NB4 (cell line): ENCODE results near the gene TMPRSS7.

Experiments
- DNase-seq: peaks from one replicate; pipeline ENCODE4 v3.0.0; 2010; ENCODE audit warnings: low read depth
- H3K4me3 ChIP-seq: one replicate; pipeline ENCODE4 v1.5.1; 2011; ENCODE audit warnings: mild to moderate bottlenecking, low read depth, low read length, moderate library complexity
- CTCF ChIP-seq: IDR thresholded peaks from one replicate; pipeline ENCODE4 v1.5.1; 2012; ENCODE audit warnings: low read depth, low read length
- MAX ChIP-seq: IDR thresholded peaks from 2 replicates; pipeline ENCODE4 v1.6.1; 2011; ENCODE audit warnings: low read depth, low read length
- MYC ChIP-seq: IDR thresholded peaks from 2 replicates; pipeline ENCODE4 v1.6.1; 2011; ENCODE audit warnings: low read depth, low read length
- POLR2A ChIP-seq: IDR thresholded peaks from 2 replicates; pipeline ENCODE4 v1.6.1; 2011; ENCODE audit warnings: mild to moderate bottlenecking; ENCODE audit not compliant: insufficient read length; ENCODE audit errors: extremely low read depth

Gene TMPRSS7

DNA sequence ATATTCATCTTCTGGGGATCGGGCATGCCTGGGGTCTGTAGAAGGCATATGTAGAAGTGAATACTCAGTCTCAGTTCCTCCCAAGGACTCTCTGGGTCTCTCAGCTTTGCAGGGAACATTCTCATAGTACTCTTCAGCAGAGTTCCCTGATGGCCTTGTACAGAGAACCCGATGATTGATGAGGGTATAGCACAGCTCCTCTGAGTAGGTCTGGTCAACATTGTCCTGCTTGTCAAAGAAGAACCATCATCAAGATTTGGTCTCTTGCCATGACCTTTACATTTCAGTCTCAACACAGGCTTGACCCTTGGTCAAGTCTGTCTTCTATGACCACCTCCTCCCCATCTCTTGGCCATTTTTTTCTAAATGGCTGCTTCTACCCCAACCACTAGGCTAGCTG lies 89.0 kb downstream of the TMPRSS7 start:
- H3K4me3 ChIP-seq: no peak overlapping the region
- TF ChIP-seq MYC: no peak
- no peak for TF ChIP-seq CTCF
- no peak for TF ChIP-seq MAX
- TF ChIP-seq POLR2A: no peak
- no peak for DNase-seq

GRCh38 chr3:112124907-112125607 lies 90.5 kb downstream of the TMPRSS7 start:
- DNase-seq: no peak
- H3K4me3 ChIP-seq: no peak overlapping the region
- no peak for TF ChIP-seq MYC
- TF ChIP-seq CTCF: no peak
- TF ChIP-seq POLR2A: no peak
- no peak for TF ChIP-seq MAX

GRCh38 chr3:112126511-112126911 lies 92.0 kb downstream of the TMPRSS7 start:
- DNase-seq: no peak
- no peak overlapping the region for H3K4me3 ChIP-seq

DNA sequence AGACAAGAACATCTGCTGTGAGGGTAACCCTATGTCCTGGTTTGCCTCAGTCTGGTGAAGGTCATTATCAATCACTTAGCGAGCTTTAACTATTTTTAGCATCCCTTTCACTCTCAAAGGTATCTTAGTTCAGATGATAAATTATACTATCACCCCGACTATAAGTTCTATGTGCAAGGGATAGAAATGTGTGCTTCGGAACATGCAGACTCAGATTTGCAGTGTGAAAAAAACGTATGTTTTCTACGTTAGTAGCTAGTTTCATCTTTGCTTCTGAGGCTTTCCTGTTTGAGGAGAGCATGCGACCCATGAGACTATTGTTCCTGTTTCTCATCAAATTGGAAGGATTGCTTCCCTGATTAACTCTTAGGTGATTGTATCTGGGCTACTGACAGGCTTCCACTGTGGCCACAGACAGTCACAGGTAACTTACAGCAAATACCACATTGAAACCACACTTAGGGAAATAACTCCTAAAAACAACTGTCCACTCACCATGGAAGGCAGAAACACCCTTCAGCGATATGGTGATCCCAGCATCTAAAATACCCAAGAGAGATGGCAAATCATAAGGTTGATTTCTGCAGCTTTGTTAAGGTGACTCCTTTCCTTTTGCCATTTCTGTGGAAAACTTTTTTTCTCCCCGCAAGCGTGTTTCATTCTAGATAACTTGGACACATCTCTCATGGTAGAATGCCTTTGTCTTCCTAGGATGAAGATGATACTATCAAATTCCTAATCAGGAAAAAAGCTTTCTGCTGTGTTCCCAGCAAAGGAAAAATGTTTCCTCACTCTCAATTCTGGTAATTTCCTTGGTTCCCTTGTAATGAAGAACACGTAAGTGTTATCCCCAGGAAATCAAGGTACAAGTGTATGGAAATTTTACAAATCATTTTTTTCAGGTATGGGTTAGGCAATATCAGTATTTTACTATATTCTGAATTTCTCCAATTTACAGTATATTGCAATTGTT lies 93.3 kb downstream of the TMPRSS7 start:
- no peak for DNase-seq
- no peak overlapping the region for H3K4me3 ChIP-seq
- no peak for TF ChIP-seq MAX
- TF ChIP-seq POLR2A: no peak
- no peak for TF ChIP-seq MYC
- TF ChIP-seq CTCF: no peak

More at GRCh38 chr3:112126511-112126911, 92.0 kb downstream of the TMPRSS7 start:
- TF ChIP-seq POLR2A (no peak), MYC (no peak), CTCF (no peak), MAX (no peak)

- no peak overlapping the region for H3K4me3 ChIP-seq
- no peak for DNase-seq
- TF ChIP-seq CTCF (no peak), MAX (no peak), POLR2A (no peak), MYC (no peak)
These were observed 94.5 kb downstream of the TMPRSS7 start for GRCh38 chr3:112128843-112129727.
